Measurements from ENCODE around the gene SLC1A3. TPM values are rescaled to one million over a fixed set of nuclear protein-coding genes. Genes with fewer than 3 reads are reported as not detected.

Gene SLC1A3
- total RNA-seq, 1 donor from 2014 or later: 1.6 TPM

- Mint-ChIP-seq H3K36me3 (ENCODE audit: unreplicated experiment) (no peaks in the 10 kb centered on the region), H3K9me3 (ENCODE audit: unreplicated experiment) (no peaks in the 10 kb centered on the region), H3K4me3 (ENCODE audit: unreplicated experiment) (no peak overlapping the region), H3K27ac (ENCODE audit: unreplicated experiment) (no peak overlapping the region), H3K4me1 (ENCODE audit: low read depth, unreplicated experiment) (peaks cover 2% of the 10 kb centered on the region), H3K27me3 (ENCODE audit: unreplicated experiment) (no peaks in the 10 kb centered on the region)
- no peak for TF ChIP-seq CTCF (IDR thresholded peaks at IDR 0.05; ENCODE audit: partially characterized antibody, unreplicated experiment)
- DNase-seq: no peak
Observed at GRCh38 chr5:36726767-36727166, 120.4 kb downstream of the SLC1A3 start.

GRCh38 chr5:36728697-36729543 lies 122.5 kb downstream of the SLC1A3 start:
- TF ChIP-seq CTCF (IDR thresholded peaks at IDR 0.05; ENCODE audit: partially characterized antibody, unreplicated experiment): peak; percentile 69
- Mint-ChIP-seq H3K4me1 (ENCODE audit: low read depth, unreplicated experiment) (no peaks in the 10 kb centered on the region), H3K27me3 (ENCODE audit: unreplicated experiment) (no peaks in the 10 kb centered on the region), H3K4me3 (ENCODE audit: unreplicated experiment) (no peak overlapping the region), H3K27ac (ENCODE audit: unreplicated experiment) (no peak overlapping the region), H3K36me3 (ENCODE audit: unreplicated experiment) (no peaks in the 10 kb centered on the region), H3K9me3 (ENCODE audit: unreplicated experiment) (no peaks in the 10 kb centered on the region)
- no peak for DNase-seq

- Mint-ChIP-seq H3K4me3 (ENCODE audit: unreplicated experiment) (no peak overlapping the region), H3K4me1 (ENCODE audit: low read depth, unreplicated experiment) (no peaks in the 10 kb centered on the region), H3K36me3 (ENCODE audit: unreplicated experiment) (no peaks in the 10 kb centered on the region), H3K9me3 (ENCODE audit: unreplicated experiment) (no peaks in the 10 kb centered on the region), H3K27ac (ENCODE audit: unreplicated experiment) (no peak overlapping the region), H3K27me3 (ENCODE audit: unreplicated experiment) (no peaks in the 10 kb centered on the region)
- TF ChIP-seq CTCF (IDR thresholded peaks at IDR 0.05; ENCODE audit: partially characterized antibody, unreplicated experiment): no peak
- DNase-seq: no peak
Observed at GRCh38 chr5:36730537-36731216, 124.3 kb downstream of the SLC1A3 start.

DNA sequence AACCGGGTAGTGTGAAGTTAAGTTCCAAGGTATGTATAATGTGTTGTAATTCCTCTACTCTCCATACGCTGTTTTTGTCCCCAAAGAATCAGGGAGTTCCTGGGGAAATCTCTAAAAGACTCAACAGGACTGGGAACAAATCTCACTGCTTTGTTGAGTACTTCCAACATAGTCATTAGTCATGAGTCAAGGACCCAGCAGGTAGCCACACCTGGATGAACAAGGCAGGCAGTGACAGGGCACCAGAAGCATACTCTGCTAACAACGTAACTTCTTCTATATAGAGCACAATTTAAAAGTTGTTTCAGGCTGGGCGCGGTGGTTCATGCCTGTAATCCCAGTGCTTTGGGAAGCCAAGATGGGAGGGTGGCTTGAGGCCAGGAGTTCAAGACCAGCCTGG lies 126.8 kb downstream of the SLC1A3 start:
- Mint-ChIP-seq H3K9me3 (ENCODE audit: unreplicated experiment) (no peaks in the 10 kb centered on the region), H3K27me3 (ENCODE audit: unreplicated experiment) (no peaks in the 10 kb centered on the region), H3K4me1 (ENCODE audit: low read depth, unreplicated experiment) (peaks cover 10% of the 10 kb centered on the region), H3K27ac (ENCODE audit: unreplicated experiment) (no peak overlapping the region), H3K36me3 (ENCODE audit: unreplicated experiment) (no peaks in the 10 kb centered on the region), H3K4me3 (ENCODE audit: unreplicated experiment) (no peak overlapping the region)
- no peak for TF ChIP-seq CTCF (IDR thresholded peaks at IDR 0.05; ENCODE audit: partially characterized antibody, unreplicated experiment)
- DNase-seq: no peak

GRCh38 chr5:36734422-36734821 lies 128.0 kb downstream of the SLC1A3 start:
- no peak for DNase-seq
- H3K9me3 Mint-ChIP-seq (ENCODE audit: unreplicated experiment): peaks cover 3% of the 10 kb centered on the region
- H3K27me3 Mint-ChIP-seq (ENCODE audit: unreplicated experiment): no peaks in the 10 kb centered on the region
- H3K27ac Mint-ChIP-seq (ENCODE audit: unreplicated experiment): no peak overlapping the region
- H3K4me3 Mint-ChIP-seq (ENCODE audit: unreplicated experiment): no peak overlapping the region
- TF ChIP-seq CTCF (IDR thresholded peaks at IDR 0.05; ENCODE audit: partially characterized antibody, unreplicated experiment): no peak
- H3K4me1 Mint-ChIP-seq (ENCODE audit: low read depth, unreplicated experiment): peaks cover 12% of the 10 kb centered on the region
- no peaks in the 10 kb centered on the region for H3K36me3 Mint-ChIP-seq (ENCODE audit: unreplicated experiment)
